Kidney epithelial cell (primary cell): ENCODE data around the gene CR1L. TPM values are rescaled to one million over a fixed set of nuclear protein-coding genes. Genes with fewer than 3 reads are reported as not detected.
"Not testable (repeated sequence)": the region's sequence is repeated elsewhere in the genome, so short reads cannot be mapped to it uniquely, and the experiment has no call there.

ENCODE experiments used
- DNase-seq: peaks from one replicate; pipeline ENCODE4 v3.0.0-alpha.2; 2010; ENCODE audit warnings: low read depth
- H3K27me3 ChIP-seq: 2 replicates; pipeline ENCODE4 v1.6.0; 2011; ENCODE audit warnings: low read length; ENCODE audit not compliant: control insufficient read depth, insufficient read depth
- H3K36me3 ChIP-seq: 2 replicates; pipeline ENCODE4 v1.5.1; 2011; ENCODE audit warnings: low read length; ENCODE audit not compliant: control insufficient read depth, insufficient read depth
- H3K4me3 ChIP-seq: 2 replicates; pipeline ENCODE4 v1.5.1; 2011; ENCODE audit warnings: low read depth, mild to moderate bottlenecking, control low read depth, low read length
- CTCF ChIP-seq: IDR thresholded peaks from 2 replicates; pipeline ENCODE4 v1.5.1; 2011; ENCODE audit warnings: mild to moderate bottlenecking, moderate library complexity, low read length, control low read depth, inconsistent platforms; ENCODE audit not compliant: insufficient read depth, poor library complexity, severe bottlenecking
- total RNA-seq: library from RNA; depleted of rRNA; stranded (reverse); fragments of >200 nt; gene quantifications from 2 replicates; pipeline ENCODE4 v1.2.3, GENCODE V29; 2015

The CR1L gene
- total RNA-seq, 1 donor from 2014 or later, result not detected

- no peaks in the 10 kb centered on the region for H3K27me3 ChIP-seq
- H3K36me3 ChIP-seq, result no peaks in the 10 kb centered on the region
- DNase-seq, result no peak
- TF ChIP-seq CTCF, result peak; percentile 79
- no peak overlapping the region for H3K4me3 ChIP-seq
These were observed 24.9 kb upstream of the CR1L start for GRCh38 chr1:207619871-207620542.

GRCh38 chr1:207620543-207620893 is 24.4 kb upstream of the CR1L start:
- H3K27me3 ChIP-seq, result no peaks in the 10 kb centered on the region
- H3K36me3 ChIP-seq, result no peaks in the 10 kb centered on the region
- no peak overlapping the region for H3K4me3 ChIP-seq
- TF ChIP-seq CTCF, result no peak
- no peak for DNase-seq

GRCh38 chr1:207625504-207626071 is 19.3 kb upstream of the CR1L start:
- not testable (repeated sequence) for H3K27me3 ChIP-seq, H3K4me3 ChIP-seq, H3K36me3 ChIP-seq, DNase-seq

- no peak for DNase-seq
- Histone ChIP-seq H3K4me3 (no peak overlapping the region), H3K36me3 (no peaks in the 10 kb centered on the region), H3K27me3 (no peaks in the 10 kb centered on the region)
- no peak for TF ChIP-seq CTCF
These were observed 18.0 kb upstream of the CR1L start for GRCh38 chr1:207626972-207627337.

- no peak for TF ChIP-seq CTCF
- DNase-seq, result no peak
- no peaks in the 10 kb centered on the region for H3K36me3 ChIP-seq
- H3K27me3 ChIP-seq, result no peaks in the 10 kb centered on the region
- no peak overlapping the region for H3K4me3 ChIP-seq
These were observed 17.4 kb upstream of the CR1L start for GRCh38 chr1:207627496-207627895.

GRCh38 chr1:207628776-207629175 is 16.2 kb upstream of the CR1L start:
- Histone ChIP-seq H3K27me3 (no peaks in the 10 kb centered on the region), H3K4me3 (no peak overlapping the region), H3K36me3 (no peaks in the 10 kb centered on the region)
- no peak for TF ChIP-seq CTCF
- DNase-seq, result no peak
